ENCODE data around the gene PRKCH. TPM values are rescaled to one million over a fixed set of nuclear protein-coding genes. Genes with fewer than 3 reads are reported as not detected.

The PRKCH gene
- total and polyA plus RNA-seq, 2 of the 13 experiments (the other 11 are each of a cell fraction or from before 2014, with no cell fraction given), result 0.48 to 1.3 TPM

DNA sequence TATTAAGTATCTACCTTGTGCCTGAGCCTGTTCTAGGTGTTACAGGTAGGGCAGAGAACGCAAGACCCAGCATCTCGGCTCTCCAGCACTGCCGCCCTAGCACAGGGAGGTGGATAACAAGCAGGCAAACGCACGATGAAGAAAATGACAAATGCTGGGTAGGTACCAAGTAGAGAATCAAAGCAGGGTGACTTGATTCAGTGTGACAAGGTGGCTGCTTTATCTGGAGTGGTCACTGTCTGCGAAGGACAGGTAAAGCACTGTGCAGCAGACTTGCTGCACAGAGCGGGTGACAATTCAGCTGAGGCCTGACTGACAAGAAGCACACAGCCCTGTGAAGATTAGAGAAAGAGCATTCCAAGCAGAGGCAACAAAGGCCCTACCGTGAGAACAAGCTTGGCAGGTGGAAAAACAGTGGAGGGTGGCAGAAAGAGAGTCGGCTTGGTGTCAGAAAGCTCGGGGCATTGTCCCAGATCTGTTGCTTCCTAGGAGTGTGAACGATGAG lies 12.9 kb downstream of the PRKCH start (continued):
- TF ChIP-seq TFE3 (CRISPR knock-in tag; IDR thresholded peaks at IDR 0.05) (no peak), HES4 (CRISPR knock-in tag; IDR thresholded peaks at IDR 0.05; ENCODE audit: borderline replicate concordance) (no peak), FOXP4 (CRISPR knock-in tag; IDR thresholded peaks at IDR 0.05) (no peak)
- TF ChIP-seq, protein P1, sequence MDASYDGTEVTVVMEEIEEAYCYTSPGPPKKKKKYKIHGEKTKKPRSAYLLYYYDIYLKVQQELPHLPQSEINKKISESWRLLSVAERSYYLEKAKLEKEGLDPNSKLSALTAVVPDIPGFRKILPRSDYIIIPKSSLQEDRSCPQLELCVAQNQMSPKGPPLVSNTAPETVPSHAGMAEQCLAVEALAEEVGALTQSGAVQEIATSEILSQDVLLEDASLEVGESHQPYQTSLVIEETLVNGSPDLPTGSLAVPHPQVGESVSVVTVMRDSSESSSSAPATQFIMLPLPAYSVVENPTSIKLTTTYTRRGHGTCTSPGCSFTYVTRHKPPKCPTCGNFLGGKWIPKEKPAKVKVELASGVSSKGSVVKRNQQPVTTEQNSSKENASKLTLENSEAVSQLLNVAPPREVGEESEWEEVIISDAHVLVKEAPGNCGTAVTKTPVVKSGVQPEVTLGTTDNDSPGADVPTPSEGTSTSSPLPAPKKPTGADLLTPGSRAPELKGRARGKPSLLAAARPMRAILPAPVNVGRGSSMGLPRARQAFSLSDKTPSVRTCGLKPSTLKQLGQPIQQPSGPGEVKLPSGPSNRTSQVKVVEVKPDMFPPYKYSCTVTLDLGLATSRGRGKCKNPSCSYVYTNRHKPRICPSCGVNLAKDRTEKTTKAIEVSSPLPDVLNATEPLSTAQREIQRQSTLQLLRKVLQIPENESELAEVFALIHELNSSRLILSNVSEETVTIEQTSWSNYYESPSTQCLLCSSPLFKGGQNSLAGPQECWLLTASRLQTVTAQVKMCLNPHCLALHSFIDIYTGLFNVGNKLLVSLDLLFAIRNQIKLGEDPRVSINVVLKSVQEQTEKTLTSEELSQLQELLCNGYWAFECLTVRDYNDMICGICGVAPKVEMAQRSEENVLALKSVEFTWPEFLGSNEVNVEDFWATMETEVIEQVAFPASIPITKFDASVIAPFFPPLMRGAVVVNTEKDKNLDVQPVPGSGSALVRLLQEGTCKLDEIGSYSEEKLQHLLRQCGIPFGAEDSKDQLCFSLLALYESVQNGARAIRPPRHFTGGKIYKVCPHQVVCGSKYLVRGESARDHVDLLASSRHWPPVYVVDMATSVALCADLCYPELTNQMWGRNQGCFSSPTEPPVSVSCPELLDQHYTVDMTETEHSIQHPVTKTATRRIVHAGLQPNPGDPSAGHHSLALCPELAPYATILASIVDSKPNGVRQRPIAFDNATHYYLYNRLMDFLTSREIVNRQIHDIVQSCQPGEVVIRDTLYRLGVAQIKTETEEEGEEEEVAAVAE (CRISPR knock-in tag; IDR thresholded peaks at IDR 0.05; ENCODE audit: borderline replicate concordance), result no peak
- TF ChIP-seq, protein P2, sequence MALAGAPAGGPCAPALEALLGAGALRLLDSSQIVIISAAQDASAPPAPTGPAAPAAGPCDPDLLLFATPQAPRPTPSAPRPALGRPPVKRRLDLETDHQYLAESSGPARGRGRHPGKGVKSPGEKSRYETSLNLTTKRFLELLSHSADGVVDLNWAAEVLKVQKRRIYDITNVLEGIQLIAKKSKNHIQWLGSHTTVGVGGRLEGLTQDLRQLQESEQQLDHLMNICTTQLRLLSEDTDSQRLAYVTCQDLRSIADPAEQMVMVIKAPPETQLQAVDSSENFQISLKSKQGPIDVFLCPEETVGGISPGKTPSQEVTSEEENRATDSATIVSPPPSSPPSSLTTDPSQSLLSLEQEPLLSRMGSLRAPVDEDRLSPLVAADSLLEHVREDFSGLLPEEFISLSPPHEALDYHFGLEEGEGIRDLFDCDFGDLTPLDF (CRISPR knock-in tag; IDR thresholded peaks at IDR 0.05), result no peak
- TF ChIP-seq, protein P3, sequence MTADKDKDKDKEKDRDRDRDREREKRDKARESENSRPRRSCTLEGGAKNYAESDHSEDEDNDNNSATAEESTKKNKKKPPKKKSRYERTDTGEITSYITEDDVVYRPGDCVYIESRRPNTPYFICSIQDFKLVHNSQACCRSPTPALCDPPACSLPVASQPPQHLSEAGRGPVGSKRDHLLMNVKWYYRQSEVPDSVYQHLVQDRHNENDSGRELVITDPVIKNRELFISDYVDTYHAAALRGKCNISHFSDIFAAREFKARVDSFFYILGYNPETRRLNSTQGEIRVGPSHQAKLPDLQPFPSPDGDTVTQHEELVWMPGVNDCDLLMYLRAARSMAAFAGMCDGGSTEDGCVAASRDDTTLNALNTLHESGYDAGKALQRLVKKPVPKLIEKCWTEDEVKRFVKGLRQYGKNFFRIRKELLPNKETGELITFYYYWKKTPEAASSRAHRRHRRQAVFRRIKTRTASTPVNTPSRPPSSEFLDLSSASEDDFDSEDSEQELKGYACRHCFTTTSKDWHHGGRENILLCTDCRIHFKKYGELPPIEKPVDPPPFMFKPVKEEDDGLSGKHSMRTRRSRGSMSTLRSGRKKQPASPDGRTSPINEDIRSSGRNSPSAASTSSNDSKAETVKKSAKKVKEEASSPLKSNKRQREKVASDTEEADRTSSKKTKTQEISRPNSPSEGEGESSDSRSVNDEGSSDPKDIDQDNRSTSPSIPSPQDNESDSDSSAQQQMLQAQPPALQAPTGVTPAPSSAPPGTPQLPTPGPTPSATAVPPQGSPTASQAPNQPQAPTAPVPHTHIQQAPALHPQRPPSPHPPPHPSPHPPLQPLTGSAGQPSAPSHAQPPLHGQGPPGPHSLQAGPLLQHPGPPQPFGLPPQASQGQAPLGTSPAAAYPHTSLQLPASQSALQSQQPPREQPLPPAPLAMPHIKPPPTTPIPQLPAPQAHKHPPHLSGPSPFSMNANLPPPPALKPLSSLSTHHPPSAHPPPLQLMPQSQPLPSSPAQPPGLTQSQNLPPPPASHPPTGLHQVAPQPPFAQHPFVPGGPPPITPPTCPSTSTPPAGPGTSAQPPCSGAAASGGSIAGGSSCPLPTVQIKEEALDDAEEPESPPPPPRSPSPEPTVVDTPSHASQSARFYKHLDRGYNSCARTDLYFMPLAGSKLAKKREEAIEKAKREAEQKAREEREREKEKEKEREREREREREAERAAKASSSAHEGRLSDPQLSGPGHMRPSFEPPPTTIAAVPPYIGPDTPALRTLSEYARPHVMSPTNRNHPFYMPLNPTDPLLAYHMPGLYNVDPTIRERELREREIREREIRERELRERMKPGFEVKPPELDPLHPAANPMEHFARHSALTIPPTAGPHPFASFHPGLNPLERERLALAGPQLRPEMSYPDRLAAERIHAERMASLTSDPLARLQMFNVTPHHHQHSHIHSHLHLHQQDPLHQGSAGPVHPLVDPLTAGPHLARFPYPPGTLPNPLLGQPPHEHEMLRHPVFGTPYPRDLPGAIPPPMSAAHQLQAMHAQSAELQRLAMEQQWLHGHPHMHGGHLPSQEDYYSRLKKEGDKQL (CRISPR knock-in tag; IDR thresholded peaks at IDR 0.05; ENCODE audit: low read depth), result no peak
